Dedifferentiated amniotic fluid mesenchymal stem cell (primary cell): Measurements from ENCODE around the gene CDH5.

Source experiments
- DNase-seq: peaks from one replicate; pipeline ENCODE4 v3.0.0-alpha.2; 2016; ENCODE audit errors: extremely low spot score

Gene CDH5

GRCh38 chr16:66354034-66354909 lies 12.2 kb upstream of the CDH5 start:
- DNase-seq, result no peak

GRCh38 chr16:66355526-66355925 lies 11.0 kb upstream of the CDH5 start:
- no peak for DNase-seq

GRCh38 chr16:66357523-66357928 lies 9.0 kb upstream of the CDH5 start:
- DNase-seq, result peak; percentile 87

GRCh38 chr16:66358231-66358630 lies 8.3 kb upstream of the CDH5 start:
- DNase-seq, result no peak

- DNase-seq, result no peak
These were observed 7.5 kb upstream of the CDH5 start for GRCh38 chr16:66359012-66359411.

- no peak for DNase-seq
These were observed 6.5 kb upstream of the CDH5 start for GRCh38 chr16:66359811-66360608.

GRCh38 chr16:66360624-66361324 lies 5.7 kb upstream of the CDH5 start:
- DNase-seq, result no peak

- no peak for DNase-seq
These were observed 4.8 kb upstream of the CDH5 start for GRCh38 chr16:66361604-66362135.

- DNase-seq, result no peak
These were observed 3.2 kb upstream of the CDH5 start for GRCh38 chr16:66363211-66363777.

- DNase-seq, result no peak
These were observed 2.2 kb upstream of the CDH5 start for GRCh38 chr16:66364117-66364958.

GRCh38 chr16:66364959-66365306 lies 1.6 kb upstream of the CDH5 start:
- DNase-seq, result no peak

- no peak for DNase-seq
These were observed 840 bp upstream of the CDH5 start for GRCh38 chr16:66365651-66366050.

GRCh38 chr16:66367968-66368891 lies 1.7 kb downstream of the CDH5 start:
- DNase-seq, result no peak

- DNase-seq, result no peak
These were observed 2.6 kb downstream of the CDH5 start for GRCh38 chr16:66369055-66369592.

GRCh38 chr16:66370786-66371684 lies 4.5 kb downstream of the CDH5 start:
- DNase-seq, result no peak

GRCh38 chr16:66372078-66372897 lies 5.8 kb downstream of the CDH5 start:
- DNase-seq, result no peak

- DNase-seq, result no peak
These were observed 6.3 kb downstream of the CDH5 start for GRCh38 chr16:66372898-66373155.

- no peak for DNase-seq
These were observed 7.2 kb downstream of the CDH5 start for GRCh38 chr16:66373667-66374066.
